ENCODE measurements around the gene ITCH.

Gene ITCH

GRCh38 chr20:34531608-34532265, 168.7 kb downstream of the ITCH start:
- no peak overlapping the region for H3K27ac ChIP-seq (ENCODE audit: low read depth, low read length)
- H3K9me3 ChIP-seq (ENCODE audit: insufficient read depth, low read length): no peaks in the 10 kb centered on the region
- H3K9me2 ChIP-seq (replicated peaks; ENCODE audit: insufficient read depth, low read length): no peaks in the 10 kb centered on the region
- H2AFZ ChIP-seq (ENCODE audit: low read depth, low read length, severe bottlenecking): no peak overlapping the region
- no peaks in the 10 kb centered on the region for H3K27me3 ChIP-seq (ENCODE audit: low read length)
- no peaks in the 10 kb centered on the region for H3F3A ChIP-seq (ENCODE audit: insufficient read depth)
- no peaks in the 10 kb centered on the region for H3K36me3 ChIP-seq (ENCODE audit: low read length)
- no peaks in the 10 kb centered on the region for H4K20me1 ChIP-seq (ENCODE audit: low read depth, low read length)
- no peak overlapping the region for H3K9ac ChIP-seq (ENCODE audit: low read length)
- no peak overlapping the region for H3K4me2 ChIP-seq (ENCODE audit: low read depth, low read length, poor library complexity, severe bottlenecking)
- no peak for TF ChIP-seq EZH2phosphoT487 (conservative IDR thresholded peaks at IDR 0.05; ENCODE audit: low read length)
- TF ChIP-seq, protein P1, sequence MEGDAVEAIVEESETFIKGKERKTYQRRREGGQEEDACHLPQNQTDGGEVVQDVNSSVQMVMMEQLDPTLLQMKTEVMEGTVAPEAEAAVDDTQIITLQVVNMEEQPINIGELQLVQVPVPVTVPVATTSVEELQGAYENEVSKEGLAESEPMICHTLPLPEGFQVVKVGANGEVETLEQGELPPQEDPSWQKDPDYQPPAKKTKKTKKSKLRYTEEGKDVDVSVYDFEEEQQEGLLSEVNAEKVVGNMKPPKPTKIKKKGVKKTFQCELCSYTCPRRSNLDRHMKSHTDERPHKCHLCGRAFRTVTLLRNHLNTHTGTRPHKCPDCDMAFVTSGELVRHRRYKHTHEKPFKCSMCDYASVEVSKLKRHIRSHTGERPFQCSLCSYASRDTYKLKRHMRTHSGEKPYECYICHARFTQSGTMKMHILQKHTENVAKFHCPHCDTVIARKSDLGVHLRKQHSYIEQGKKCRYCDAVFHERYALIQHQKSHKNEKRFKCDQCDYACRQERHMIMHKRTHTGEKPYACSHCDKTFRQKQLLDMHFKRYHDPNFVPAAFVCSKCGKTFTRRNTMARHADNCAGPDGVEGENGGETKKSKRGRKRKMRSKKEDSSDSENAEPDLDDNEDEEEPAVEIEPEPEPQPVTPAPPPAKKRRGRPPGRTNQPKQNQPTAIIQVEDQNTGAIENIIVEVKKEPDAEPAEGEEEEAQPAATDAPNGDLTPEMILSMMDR (IDR thresholded peaks at IDR 0.05; ENCODE audit: insufficient read depth, low read length, poor library complexity, severe bottlenecking): no peak
- H3K79me2 ChIP-seq (ENCODE audit: insufficient read depth, low read length): no peaks in the 10 kb centered on the region
- H3K4me3 ChIP-seq (ENCODE audit: insufficient read depth, low read length, poor library complexity, severe bottlenecking): no peak overlapping the region

- no peak overlapping the region for H2AFZ ChIP-seq (ENCODE audit: low read depth, low read length, severe bottlenecking)
- H3K36me3 ChIP-seq (ENCODE audit: low read length): no peaks in the 10 kb centered on the region
- H3K79me2 ChIP-seq (ENCODE audit: insufficient read depth, low read length): no peaks in the 10 kb centered on the region
- TF ChIP-seq EZH2phosphoT487 (conservative IDR thresholded peaks at IDR 0.05; ENCODE audit: low read length): no peak
- TF ChIP-seq, protein P1 (IDR thresholded peaks at IDR 0.05; ENCODE audit: insufficient read depth, low read length, poor library complexity, severe bottlenecking): no peak
- no peaks in the 10 kb centered on the region for H4K20me1 ChIP-seq (ENCODE audit: low read depth, low read length)
- H3K4me2 ChIP-seq (ENCODE audit: low read depth, low read length, poor library complexity, severe bottlenecking): no peak overlapping the region
- H3K9me3 ChIP-seq (ENCODE audit: insufficient read depth, low read length): no peaks in the 10 kb centered on the region
- H3K9me2 ChIP-seq (replicated peaks; ENCODE audit: insufficient read depth, low read length): no peaks in the 10 kb centered on the region
- H3K4me3 ChIP-seq (ENCODE audit: insufficient read depth, low read length, poor library complexity, severe bottlenecking): no peak overlapping the region
- H3F3A ChIP-seq (ENCODE audit: insufficient read depth): no peaks in the 10 kb centered on the region
- H3K9ac ChIP-seq (ENCODE audit: low read length): no peak overlapping the region
- H3K27ac ChIP-seq (ENCODE audit: low read depth, low read length): no peak overlapping the region
- H3K27me3 ChIP-seq (ENCODE audit: low read length): no peaks in the 10 kb centered on the region
Observed at GRCh38 chr20:34532320-34532719, 169.2 kb downstream of the ITCH start.

- Histone ChIP-seq H3K36me3 (ENCODE audit: low read length) (no peaks in the 10 kb centered on the region), H4K20me1 (ENCODE audit: low read depth, low read length) (no peaks in the 10 kb centered on the region), H3K79me2 (ENCODE audit: insufficient read depth, low read length) (no peaks in the 10 kb centered on the region)
Observed at GRCh38 chr20:34532756-34533155, 169.7 kb downstream of the ITCH start.

More at GRCh38 chr20:34532756-34533155, 169.7 kb downstream of the ITCH start:
- Histone ChIP-seq H3K9ac (ENCODE audit: low read length) (no peak overlapping the region), H3K9me2 (replicated peaks; ENCODE audit: insufficient read depth, low read length) (no peaks in the 10 kb centered on the region), H3K27ac (ENCODE audit: low read depth, low read length) (no peak overlapping the region), H3K4me3 (ENCODE audit: insufficient read depth, low read length, poor library complexity, severe bottlenecking) (no peak overlapping the region), H2AFZ (ENCODE audit: low read depth, low read length, severe bottlenecking) (no peak overlapping the region), H3F3A (ENCODE audit: insufficient read depth) (no peaks in the 10 kb centered on the region), H3K9me3 (ENCODE audit: insufficient read depth, low read length) (no peaks in the 10 kb centered on the region), H3K27me3 (ENCODE audit: low read length) (no peaks in the 10 kb centered on the region), H3K4me2 (ENCODE audit: low read depth, low read length, poor library complexity, severe bottlenecking) (no peak overlapping the region)
- TF ChIP-seq EZH2phosphoT487 (conservative IDR thresholded peaks at IDR 0.05; ENCODE audit: low read length): no peak
- TF ChIP-seq, protein P1 (IDR thresholded peaks at IDR 0.05; ENCODE audit: insufficient read depth, low read length, poor library complexity, severe bottlenecking): no peak
